Keratinocyte (primary cell): ENCODE data around the gene OR1F1.

Experiments
- EZH2 ChIP-seq: IDR thresholded peaks from one replicate; pipeline ENCODE4 v1.6.1; 2012; ENCODE audit warnings: inconsistent platforms, mild to moderate bottlenecking, low read length, moderate library complexity
- TF ChIP-seq, protein P1 (sequence below), 3 experiments: IDR thresholded peaks in 1 of 3; conservative IDR thresholded peaks in 1 of 3; optimal IDR thresholded peaks in 1 of 3; 2 replicates in 2 of 3; 3 replicates in 1 of 3; pipeline versions ENCODE3 to v1.5.1; 2011; ENCODE audit warnings: low read length in 3 of 3, mild to moderate bottlenecking in 3 of 3, moderate library complexity in 2 of 3, control low read depth in 1 of 3, inconsistent platforms in 1 of 3; ENCODE audit not compliant: insufficient read depth in 2 of 3; ENCODE audit errors: extremely low read depth in 1 of 3

DNA sequence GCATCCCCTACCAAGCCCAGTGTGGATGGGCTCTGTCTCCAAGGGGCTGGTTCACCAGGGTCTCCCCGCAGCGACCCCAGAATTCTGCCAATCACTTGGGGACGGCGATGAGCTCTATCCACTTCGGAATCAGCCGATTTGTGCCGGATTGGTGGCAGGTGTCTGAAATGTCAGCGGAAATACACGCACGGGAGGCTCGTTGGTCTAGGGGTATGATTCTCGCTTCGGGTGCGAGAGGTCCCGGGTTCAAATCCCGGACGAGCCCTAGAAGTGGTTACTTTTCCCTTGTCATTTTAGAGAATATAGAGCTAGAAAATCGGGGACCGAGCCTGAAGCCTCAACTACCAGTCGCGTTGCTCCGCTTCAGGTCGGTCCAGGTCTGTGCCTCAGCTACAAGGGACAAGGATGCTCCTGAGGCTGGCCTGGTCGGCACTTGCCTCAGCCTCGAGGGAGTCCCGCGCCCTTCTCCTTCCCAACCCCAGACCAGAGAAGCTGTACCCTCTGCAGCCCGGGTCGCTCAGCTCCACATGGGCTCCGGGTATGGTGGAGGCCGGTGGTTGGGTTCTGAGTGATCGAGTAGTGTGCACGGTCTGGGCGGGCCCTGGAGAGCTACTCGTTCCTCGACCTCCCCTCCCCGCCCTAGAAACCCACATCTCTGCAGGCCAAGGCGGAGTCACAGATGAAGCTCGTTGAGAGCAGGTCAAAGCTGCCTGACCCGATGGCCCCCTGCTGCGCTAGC lies 16.0 kb upstream of the OR1F1 start:
- TF ChIP-seq, protein P1, sequence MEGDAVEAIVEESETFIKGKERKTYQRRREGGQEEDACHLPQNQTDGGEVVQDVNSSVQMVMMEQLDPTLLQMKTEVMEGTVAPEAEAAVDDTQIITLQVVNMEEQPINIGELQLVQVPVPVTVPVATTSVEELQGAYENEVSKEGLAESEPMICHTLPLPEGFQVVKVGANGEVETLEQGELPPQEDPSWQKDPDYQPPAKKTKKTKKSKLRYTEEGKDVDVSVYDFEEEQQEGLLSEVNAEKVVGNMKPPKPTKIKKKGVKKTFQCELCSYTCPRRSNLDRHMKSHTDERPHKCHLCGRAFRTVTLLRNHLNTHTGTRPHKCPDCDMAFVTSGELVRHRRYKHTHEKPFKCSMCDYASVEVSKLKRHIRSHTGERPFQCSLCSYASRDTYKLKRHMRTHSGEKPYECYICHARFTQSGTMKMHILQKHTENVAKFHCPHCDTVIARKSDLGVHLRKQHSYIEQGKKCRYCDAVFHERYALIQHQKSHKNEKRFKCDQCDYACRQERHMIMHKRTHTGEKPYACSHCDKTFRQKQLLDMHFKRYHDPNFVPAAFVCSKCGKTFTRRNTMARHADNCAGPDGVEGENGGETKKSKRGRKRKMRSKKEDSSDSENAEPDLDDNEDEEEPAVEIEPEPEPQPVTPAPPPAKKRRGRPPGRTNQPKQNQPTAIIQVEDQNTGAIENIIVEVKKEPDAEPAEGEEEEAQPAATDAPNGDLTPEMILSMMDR (optimal IDR thresholded peaks at IDR 0.05 in 1 of 3, IDR thresholded peaks at IDR 0.05 in 1 of 3, conservative IDR thresholded peaks at IDR 0.05 in 1 of 3; ENCODE audit: extremely low read depth in 1 of 3, insufficient read depth in 2 of 3, low read length in 3 of 3), result no peak
- no peak for TF ChIP-seq EZH2
